Fibroblast of skin of scalp (primary cell): Measurements from ENCODE around the gene ZNF624. TPM values are rescaled to one million over a fixed set of nuclear protein-coding genes. Genes with fewer than 3 reads are reported as not detected.
"Not testable (repeated sequence)": the region's sequence is repeated elsewhere in the genome, so short reads cannot be mapped to it uniquely, and the experiment has no call there.

Experiments used
- DNase-seq: peaks from one replicate; pipeline ENCODE4 v3.0.0-alpha.2; 2013
- polyA plus RNA-seq, 2 experiments: library from polyadenylated mRNA; unstranded; fragments of 120-200 nt; gene quantifications; one replicate each; pipeline ENCODE4 v1.2.1, GENCODE V29; 2013; ENCODE audit not compliant: insufficient read length in 2 of 2

ZNF624 gene
- polyA plus RNA-seq (2013, experiment 1 of 2; ENCODE audit: insufficient read length): 2.6 TPM
- 3.6 TPM for polyA plus RNA-seq (2013, experiment 2 of 2; ENCODE audit: insufficient read length)

GRCh38 chr17:16653367-16654041 lies at the start of gene ZNF624:
Gene ZNF624 (minus strand): TSS chr17:16653850.
- peak; percentile 92 for DNase-seq

- DNase-seq: not testable (repeated sequence)
Observed at GRCh38 chr17:16697603-16698002, 44.0 kb upstream of the ZNF624 start.

GRCh38 chr17:16690447-16690846 lies 36.8 kb upstream of the ZNF624 start:
- DNase-seq: not testable (repeated sequence)

- DNase-seq: not testable (repeated sequence)
Observed at GRCh38 chr17:16689731-16690281, 36.2 kb upstream of the ZNF624 start, which contains the start of gene CCDC144A. Gene CCDC144A (plus strand): TSS chr17:16690241. CDS start chr17:16690401, 160 bp downstream.

- DNase-seq: not testable (repeated sequence)
Observed at GRCh38 chr17:16687151-16687550, 33.5 kb upstream of the ZNF624 start.

GRCh38 chr17:16686019-16686418 lies 32.4 kb upstream of the ZNF624 start:
- DNase-seq: not testable (repeated sequence)

- not testable (repeated sequence) for DNase-seq
Observed at GRCh38 chr17:16683290-16684138, 29.9 kb upstream of the ZNF624 start.

- peak; percentile 33 for DNase-seq
Observed at GRCh38 chr17:16676676-16677268, 23.1 kb upstream of the ZNF624 start.

GRCh38 chr17:16666907-16667636 lies 13.4 kb upstream of the ZNF624 start:
- peak; percentile 13 for DNase-seq

GRCh38 chr17:16666553-16666906 lies 12.9 kb upstream of the ZNF624 start:
- not testable (repeated sequence) for DNase-seq

GRCh38 chr17:16662936-16663335 lies 9.3 kb upstream of the ZNF624 start:
- DNase-seq: no peak

GRCh38 chr17:16661217-16661616 lies 7.6 kb upstream of the ZNF624 start:
- peak; percentile 15 for DNase-seq

- no peak for DNase-seq
Observed at GRCh38 chr17:16652847-16653366, 743 bp downstream of the ZNF624 start.

- DNase-seq: no peak
Observed at GRCh38 chr17:16652252-16652651, 1.4 kb downstream of the ZNF624 start.

- no peak for DNase-seq
Observed at GRCh38 chr17:16649585-16649984, 4.1 kb downstream of the ZNF624 start.

GRCh38 chr17:16639438-16639837 lies 14.2 kb downstream of the ZNF624 start:
- no peak for DNase-seq

- no peak for DNase-seq
Observed at GRCh38 chr17:16623282-16623681, 30.4 kb downstream of the ZNF624 start.

- DNase-seq: no peak
Observed at GRCh38 chr17:16622540-16623277, 30.9 kb downstream of the ZNF624 start.

- DNase-seq: no peak
Observed at GRCh38 chr17:16617481-16618060, 36.1 kb downstream of the ZNF624 start.

GRCh38 chr17:16599537-16599936 lies 54.1 kb downstream of the ZNF624 start:
- DNase-seq: no peak
